Mesenchymal stem cell (in vitro differentiated cells and primary cell): ENCODE measurements around the gene MAPK13.

Source experiments
- DNase-seq: peaks from one replicate; pipeline ENCODE4 v3.0.0-alpha.2; 2013
- H2AFZ ChIP-seq: one replicate; pipeline ENCODE4 v1.6.1; 2013; ENCODE audit warnings: low read depth, mild to moderate bottlenecking, control low read depth, inconsistent platforms, low read length, moderate library complexity
- H2AK5ac ChIP-seq: 2 replicates; pipeline ENCODE4 v1.6.1; 2013; ENCODE audit warnings: low read length, moderate library complexity, mild to moderate bottlenecking, inconsistent platforms; ENCODE audit not compliant: severe bottlenecking
- H2BK120ac ChIP-seq: one replicate; pipeline ENCODE4 v1.6.1; 2013; ENCODE audit warnings: low read depth, mild to moderate bottlenecking, inconsistent platforms, low read length, moderate library complexity
- H2BK12ac ChIP-seq, 2 experiments: one replicate each; pipeline ENCODE4 v1.6.1; 2013; ENCODE audit warnings: inconsistent platforms in 2 of 2, low read length in 2 of 2, mild to moderate bottlenecking in 2 of 2, moderate library complexity in 2 of 2, control low read depth in 1 of 2
- H2BK15ac ChIP-seq: one replicate; pipeline ENCODE4 v1.6.1; 2013; ENCODE audit warnings: mild to moderate bottlenecking, low read depth, inconsistent platforms; ENCODE audit not compliant: poor library complexity, severe bottlenecking
- H2BK5ac ChIP-seq: 2 replicates; pipeline ENCODE4 v1.6.1; 2013; ENCODE audit warnings: low read depth, mild to moderate bottlenecking, low read length, control low read depth, inconsistent platforms; ENCODE audit not compliant: poor library complexity, severe bottlenecking
- H3K14ac ChIP-seq, 2 experiments: one replicate each; pipeline ENCODE4 v1.6.1; 2013; ENCODE audit warnings: inconsistent platforms in 2 of 2, low read length in 2 of 2, control low read depth in 1 of 2, mild to moderate bottlenecking in 1 of 2, moderate library complexity in 1 of 2
- H3K18ac ChIP-seq, 2 experiments: one replicate each; pipeline ENCODE4 v1.6.1; 2013; ENCODE audit warnings: inconsistent platforms in 2 of 2, low read length in 2 of 2, control low read depth in 1 of 2, low read depth in 1 of 2, mild to moderate bottlenecking in 1 of 2
- H3K23ac ChIP-seq, 2 experiments: one replicate each; pipeline ENCODE4 v1.6.1; 2013; ENCODE audit warnings: inconsistent platforms in 2 of 2, low read length in 2 of 2, mild to moderate bottlenecking in 2 of 2, moderate library complexity in 2 of 2, control low read depth in 1 of 2
- H3K27ac ChIP-seq: 2 replicates; pipeline ENCODE4 v1.5.1; 2013; ENCODE audit warnings: mild to moderate bottlenecking, moderate library complexity, low read length, control low read depth, inconsistent platforms; ENCODE audit not compliant: poor library complexity, severe bottlenecking
- H3K27me3 ChIP-seq, 2 experiments: 2 replicates each; pipeline versions ENCODE4 v1.6.1 to v1.7.0; 2013; ENCODE audit warnings: low read length in 2 of 2, mild to moderate bottlenecking in 2 of 2, moderate library complexity in 2 of 2, control low read depth in 1 of 2, inconsistent platforms in 1 of 2; ENCODE audit not compliant: control insufficient read depth in 1 of 2, insufficient read depth in 1 of 2
- H3K36me3 ChIP-seq, 2 experiments: 2 replicates each; pipeline versions ENCODE4 v1.6.1 to v1.7.0; 2013; ENCODE audit warnings: low read length in 2 of 2, control low read depth in 1 of 2, inconsistent platforms in 1 of 2, low read depth in 1 of 2, mild to moderate bottlenecking in 1 of 2; ENCODE audit not compliant: insufficient read depth in 2 of 2, control insufficient read depth in 1 of 2
- H3K4ac ChIP-seq, 2 experiments: one replicate each; pipeline ENCODE4 v1.6.1; 2013; ENCODE audit warnings: inconsistent platforms in 2 of 2, low read length in 2 of 2, mild to moderate bottlenecking in 2 of 2, moderate library complexity in 2 of 2, control low read depth in 1 of 2, low read depth in 1 of 2
- H3K4me1 ChIP-seq: 2 replicates; pipeline ENCODE4 v1.6.1; 2013; ENCODE audit warnings: low read depth, low read length, control low read depth; ENCODE audit not compliant: control insufficient read depth, insufficient read depth
- H3K4me2 ChIP-seq: 2 replicates; pipeline ENCODE4 v1.6.1; 2013; ENCODE audit warnings: low read length, mild to moderate bottlenecking, inconsistent platforms; ENCODE audit not compliant: poor library complexity, severe bottlenecking
- H3K4me3 ChIP-seq, 2 experiments: 2 replicates each; pipeline versions ENCODE4 v1.5.1 to v1.7.0; 2013; ENCODE audit warnings: low read length in 2 of 2, mild to moderate bottlenecking in 2 of 2, control low read depth in 1 of 2, low read depth in 1 of 2; ENCODE audit not compliant: insufficient read depth in 1 of 2
- H3K79me1 ChIP-seq: replicated peaks from 2 replicates; pipeline ENCODE4 v1.6.1; 2013; ENCODE audit warnings: mild to moderate bottlenecking, control low read depth, low read length, inconsistent platforms; ENCODE audit not compliant: poor library complexity, severe bottlenecking
- H3K9ac ChIP-seq: 2 replicates; pipeline ENCODE4 v1.7.0; 2013; ENCODE audit warnings: mild to moderate bottlenecking, low read length, moderate library complexity
- H3K9me3 ChIP-seq: 2 replicates; pipeline ENCODE4 v1.7.0; 2013; ENCODE audit warnings: mild to moderate bottlenecking, low read length; ENCODE audit not compliant: control insufficient read depth
- H4K8ac ChIP-seq: one replicate; pipeline ENCODE4 v1.6.1; 2013; ENCODE audit warnings: inconsistent platforms, mild to moderate bottlenecking, low read length, moderate library complexity
- H4K91ac ChIP-seq: one replicate; pipeline ENCODE4 v1.6.1; 2013; ENCODE audit warnings: mild to moderate bottlenecking, low read length, inconsistent platforms
- WGBS: methylation state at CpG from one replicate; pipeline ENCODE4 v1.1.7; 2013; ENCODE audit warnings: mixed read lengths; 5-methylcytosine and 5-hydroxymethylcytosine counted together

Gene MAPK13

DNA sequence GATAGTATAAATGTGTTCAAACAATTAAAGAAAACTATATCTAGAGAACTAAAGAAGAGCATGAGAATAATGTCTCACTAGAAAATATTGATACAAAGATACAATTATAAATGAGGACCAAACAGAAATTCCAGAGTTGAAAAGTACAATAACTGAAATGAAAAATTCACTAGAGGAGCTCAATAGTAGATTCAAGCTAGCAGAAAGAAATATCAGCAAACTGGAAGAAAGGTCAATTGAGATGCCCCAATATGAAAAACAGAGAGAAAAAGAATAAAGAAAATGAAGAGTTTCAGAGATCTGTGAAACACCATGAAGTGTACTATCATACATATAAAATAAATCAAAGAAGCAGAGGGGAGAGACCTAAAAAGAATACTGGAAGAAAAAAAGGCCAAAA, 48.2 kb downstream of the MAPK13 start:
- Histone ChIP-seq H3K4me3 (no peak overlapping the region), H2BK15ac (no peak overlapping the region), H3K4ac (no peak overlapping the region), H4K91ac (no peak overlapping the region), H3K79me1 (no peaks in the 10 kb centered on the region), H2BK12ac (no peak overlapping the region), H4K8ac (no peak overlapping the region), H3K9me3 (peaks cover 13% of the 10 kb centered on the region), H3K9ac (no peak overlapping the region), H3K4me2 (no peak overlapping the region), H3K23ac (no peak overlapping the region), H2BK5ac (no peak overlapping the region), H2AFZ (no peak overlapping the region), H3K36me3 (no peaks in the 10 kb centered on the region), H2AK5ac (no peak overlapping the region), H3K27ac (no peak overlapping the region), H2BK120ac (no peak overlapping the region), H3K4me1 (no peaks in the 10 kb centered on the region), H3K18ac (no peak overlapping the region), H3K27me3 (no peaks in the 10 kb centered on the region), H3K14ac (no peak overlapping the region)
- no peak for DNase-seq

DNA sequence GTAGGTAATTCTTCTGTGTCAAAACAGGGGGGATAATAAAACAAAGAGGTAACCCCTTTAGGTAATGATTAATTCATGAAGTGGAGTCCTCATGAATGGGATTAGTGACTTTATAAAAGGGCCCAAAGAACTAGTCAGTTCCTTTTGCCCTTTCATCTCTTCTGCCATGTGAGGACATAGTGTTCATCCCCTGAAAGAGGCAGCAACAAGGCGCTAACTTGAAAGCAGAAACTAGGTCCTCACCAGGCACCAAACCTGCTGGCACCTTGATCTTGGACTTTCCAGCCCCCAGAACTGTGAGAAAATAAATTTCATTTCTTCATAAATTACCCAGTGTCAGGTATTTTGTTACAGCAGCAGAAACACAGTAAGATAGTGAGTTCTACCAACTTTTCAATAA, 49.8 kb downstream of the MAPK13 start:
- 89% methylated on average over 1 of the region's 1 CpG for WGBS
- Histone ChIP-seq H3K9me3 (peaks cover 13% of the 10 kb centered on the region), H2BK12ac (no peak overlapping the region), H2AK5ac (no peak overlapping the region), H3K23ac (no peak overlapping the region), H4K91ac (no peak overlapping the region), H2BK15ac (no peak overlapping the region), H3K4me1 (no peaks in the 10 kb centered on the region), H3K4me3 (no peak overlapping the region), H3K18ac (no peak overlapping the region), H3K4ac (no peak overlapping the region), H2AFZ (no peak overlapping the region), H3K27me3 (no peaks in the 10 kb centered on the region), H4K8ac (no peak overlapping the region), H3K14ac (no peak overlapping the region), H3K79me1 (no peaks in the 10 kb centered on the region), H3K9ac (no peak overlapping the region), H2BK5ac (no peak overlapping the region), H2BK120ac (no peak overlapping the region), H3K4me2 (no peak overlapping the region), H3K36me3 (no peaks in the 10 kb centered on the region), H3K27ac (no peak overlapping the region)
- DNase-seq = no peak

DNA sequence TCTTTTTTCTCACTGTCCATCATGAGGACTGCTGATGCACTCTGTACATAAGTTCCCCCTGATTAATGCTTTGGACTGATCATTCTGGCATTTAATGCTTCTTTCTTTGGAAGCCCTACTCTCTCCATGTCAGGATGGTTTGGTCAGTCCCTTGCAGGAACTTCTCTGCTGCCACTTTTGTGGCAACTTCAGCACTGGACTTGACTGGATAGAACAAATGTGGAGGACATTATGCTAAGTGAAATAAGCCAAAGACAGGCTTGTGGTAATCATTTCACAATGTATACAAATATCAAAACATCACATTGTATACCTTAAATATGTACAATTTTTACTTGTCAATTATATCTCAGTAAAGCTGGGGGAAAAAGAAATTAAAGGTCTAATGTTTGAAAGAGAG, 54.0 kb downstream of the MAPK13 start:
- Histone ChIP-seq H3K9ac (no peak overlapping the region), H3K27me3 (no peaks in the 10 kb centered on the region), H4K91ac (no peak overlapping the region), H3K4me1 (no peaks in the 10 kb centered on the region), H2AK5ac (no peak overlapping the region), H3K4me2 (no peak overlapping the region), H3K9me3 (peaks cover 4% of the 10 kb centered on the region), H2BK5ac (no peak overlapping the region), H2AFZ (no peak overlapping the region), H3K4ac (no peak overlapping the region), H3K23ac (no peak overlapping the region), H3K4me3 (no peak overlapping the region), H3K79me1 (no peaks in the 10 kb centered on the region), H3K14ac (no peak overlapping the region), H3K27ac (no peak overlapping the region), H3K18ac (no peak overlapping the region), H3K36me3 (no peaks in the 10 kb centered on the region), H2BK120ac (no peak overlapping the region), H4K8ac (no peak overlapping the region), H2BK15ac (no peak overlapping the region), H2BK12ac (no peak overlapping the region)
- DNase-seq = no peak

DNA sequence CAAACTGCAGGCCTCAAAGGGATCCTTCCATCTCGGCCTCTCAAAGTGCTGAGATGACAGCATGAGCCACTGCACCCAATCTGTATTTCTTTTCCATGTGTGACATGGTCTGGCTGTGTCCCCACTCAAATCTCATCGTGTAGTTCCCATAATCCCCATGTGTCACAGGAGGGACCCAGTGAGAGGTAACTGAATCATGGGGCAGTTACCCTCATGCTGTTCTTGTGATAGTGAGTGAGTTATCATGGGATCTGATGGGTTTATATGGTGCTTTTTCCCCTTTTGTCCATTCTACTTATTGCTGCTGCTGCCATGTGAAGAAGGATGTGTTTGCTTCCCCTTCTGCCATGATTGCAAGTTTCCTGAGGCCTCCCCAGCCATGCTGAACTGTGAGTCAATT, 55.9 kb downstream of the MAPK13 start:
- no peak overlapping the region for H3K14ac ChIP-seq
- WGBS = 100% methylated on average over 2 of the region's 2 CpGs
- no peak overlapping the region for H3K9ac ChIP-seq
- H3K23ac ChIP-seq = no peak overlapping the region
- no peak overlapping the region for H2BK15ac ChIP-seq
- no peak overlapping the region for H3K4ac ChIP-seq
- no peak overlapping the region for H3K4me2 ChIP-seq
- H3K36me3 ChIP-seq = no peaks in the 10 kb centered on the region
- no peak overlapping the region for H2BK12ac ChIP-seq
- H4K91ac ChIP-seq = no peak overlapping the region
- no peaks in the 10 kb centered on the region for H3K4me1 ChIP-seq
- no peak overlapping the region for H4K8ac ChIP-seq
- H3K27me3 ChIP-seq = no peaks in the 10 kb centered on the region
- no peak overlapping the region for H2AFZ ChIP-seq
- no peaks in the 10 kb centered on the region for H3K79me1 ChIP-seq
- peaks cover 4% of the 10 kb centered on the region for H3K9me3 ChIP-seq
- H2BK120ac ChIP-seq = no peak overlapping the region
- no peak overlapping the region for H2BK5ac ChIP-seq
- H3K4me3 ChIP-seq = no peak overlapping the region
- H3K27ac ChIP-seq = no peak overlapping the region
- DNase-seq = no peak
- H3K18ac ChIP-seq = no peak overlapping the region
- H2AK5ac ChIP-seq = no peak overlapping the region
